SK-N-SH (cell line): ENCODE data around the gene LRRN1.

Source experiments
- EZH2phosphoT487 ChIP-seq: fragments of 200-600 bp; sonication (generic); IDR thresholded peaks from 2 replicates; pipeline ENCODE4 v1.6.1; 2017; ENCODE audit warnings: low read depth, mixed run types, mild to moderate bottlenecking, antibody characterized with exemption, moderate library complexity, borderline replicate concordance
- JUND ChIP-seq: IDR thresholded peaks from 2 replicates; pipeline ENCODE4 v1.4.0; 2012
- TAF1 ChIP-seq: IDR thresholded peaks from 2 replicates; pipeline ENCODE4 v1.6.1; 2012; ENCODE audit warnings: low read depth, mild to moderate bottlenecking, low read length, moderate library complexity, borderline replicate concordance
- TF ChIP-seq, protein P1 (sequence below): fragments of 200-600 bp; sonication (generic); IDR thresholded peaks from 2 replicates; pipeline ENCODE4 v1.6.1; 2017; ENCODE audit warnings: antibody characterized with exemption, mild to moderate bottlenecking, moderate library complexity

DNA sequence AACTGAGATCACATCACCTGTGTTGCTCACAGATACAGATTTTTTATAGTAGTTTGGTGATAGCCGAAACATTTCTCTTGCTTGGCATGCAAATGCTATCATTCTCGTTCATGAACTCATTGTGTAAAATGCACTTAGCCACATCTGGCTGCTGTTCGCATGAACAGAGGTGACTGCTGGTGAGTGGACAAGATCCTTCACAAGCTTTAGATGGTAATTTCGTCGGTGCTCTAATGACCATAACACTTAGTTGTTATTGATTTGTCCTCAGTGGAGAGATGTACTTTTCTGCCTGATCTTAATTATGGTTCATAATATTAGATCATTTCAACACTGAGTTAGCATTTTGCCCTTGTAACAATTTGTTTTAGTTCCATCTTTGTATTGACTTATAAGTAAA is 13.8 kb downstream of the LRRN1 start:
- TF ChIP-seq EZH2phosphoT487 (no peak), TAF1 (no peak), JUND (no peak)
- TF ChIP-seq, protein P1, sequence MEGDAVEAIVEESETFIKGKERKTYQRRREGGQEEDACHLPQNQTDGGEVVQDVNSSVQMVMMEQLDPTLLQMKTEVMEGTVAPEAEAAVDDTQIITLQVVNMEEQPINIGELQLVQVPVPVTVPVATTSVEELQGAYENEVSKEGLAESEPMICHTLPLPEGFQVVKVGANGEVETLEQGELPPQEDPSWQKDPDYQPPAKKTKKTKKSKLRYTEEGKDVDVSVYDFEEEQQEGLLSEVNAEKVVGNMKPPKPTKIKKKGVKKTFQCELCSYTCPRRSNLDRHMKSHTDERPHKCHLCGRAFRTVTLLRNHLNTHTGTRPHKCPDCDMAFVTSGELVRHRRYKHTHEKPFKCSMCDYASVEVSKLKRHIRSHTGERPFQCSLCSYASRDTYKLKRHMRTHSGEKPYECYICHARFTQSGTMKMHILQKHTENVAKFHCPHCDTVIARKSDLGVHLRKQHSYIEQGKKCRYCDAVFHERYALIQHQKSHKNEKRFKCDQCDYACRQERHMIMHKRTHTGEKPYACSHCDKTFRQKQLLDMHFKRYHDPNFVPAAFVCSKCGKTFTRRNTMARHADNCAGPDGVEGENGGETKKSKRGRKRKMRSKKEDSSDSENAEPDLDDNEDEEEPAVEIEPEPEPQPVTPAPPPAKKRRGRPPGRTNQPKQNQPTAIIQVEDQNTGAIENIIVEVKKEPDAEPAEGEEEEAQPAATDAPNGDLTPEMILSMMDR, result no peak
